Inflammatory macrophage treated with lipopolysaccharide for 4 hours (primary cell): Measurements from ENCODE around the gene TAP2.

ENCODE experiments used
- DNase-seq: peaks from one replicate; pipeline ENCODE4 v3.0.0-alpha.2; 2020

The TAP2 gene

GRCh38 chr6:32853541-32854375 is 15.2 kb upstream of the TAP2 start, which contains the start of the genes PSMB9 and TAP1:
Gene PSMB9 (plus strand): TSS chr6:32854192. CDS start chr6:32854230, 38 bp downstream.
Gene TAP1 (minus strand): TSS chr6:32853704. CDS start chr6:32853636, 68 bp downstream.
- DNase-seq = peak; percentile 99

- DNase-seq = peak; percentile 78
Measured at GRCh38 chr6:32852844-32853540, 14.5 kb upstream of the TAP2 start.

GRCh38 chr6:32852018-32852843 is 13.7 kb upstream of the TAP2 start:
- DNase-seq = peak; percentile 36

- DNase-seq = no peak
Measured at GRCh38 chr6:32851025-32851424, 12.5 kb upstream of the TAP2 start.

- DNase-seq = no peak
Measured at GRCh38 chr6:32849126-32849525, 10.6 kb upstream of the TAP2 start.

GRCh38 chr6:32847795-32848194 is 9.3 kb upstream of the TAP2 start:
- no peak for DNase-seq

- no peak for DNase-seq
Measured at GRCh38 chr6:32847004-32847403, 8.5 kb upstream of the TAP2 start.

GRCh38 chr6:32845384-32845884 is 6.9 kb upstream of the TAP2 start:
- peak; percentile 47 for DNase-seq

GRCh38 chr6:32844839-32845383 is 6.4 kb upstream of the TAP2 start:
- no peak for DNase-seq

GRCh38 chr6:32843979-32844838 is 5.7 kb upstream of the TAP2 start, which contains the start of gene PSMB8:
Gene PSMB8 (minus strand): TSS chr6:32844047. CDS start chr6:32843996, 51 bp downstream.
- peak; percentile 96 for DNase-seq

- peak; percentile 39 for DNase-seq
Measured at GRCh38 chr6:32843331-32843978, 4.9 kb upstream of the TAP2 start.

- no peak for DNase-seq
Measured at GRCh38 chr6:32842690-32843089, 4.2 kb upstream of the TAP2 start.

- no peak for DNase-seq
Measured at GRCh38 chr6:32842021-32842650, 3.6 kb upstream of the TAP2 start.

GRCh38 chr6:32840604-32841246 is 2.2 kb upstream of the TAP2 start:
- DNase-seq = no peak

- DNase-seq = no peak
Measured at GRCh38 chr6:32839356-32839755, 817 bp upstream of the TAP2 start.

- peak; percentile 15 for DNase-seq
Measured at GRCh38 chr6:32837651-32838113, 857 bp downstream of the TAP2 start.

- no peak for DNase-seq
Measured at GRCh38 chr6:32836873-32837272, 1.7 kb downstream of the TAP2 start.

- no peak for DNase-seq
Measured at GRCh38 chr6:32835167-32835893, 3.2 kb downstream of the TAP2 start.

GRCh38 chr6:32833664-32834063 is 4.9 kb downstream of the TAP2 start:
- peak; percentile 85 for DNase-seq
